H1 (cell line): ENCODE results near the gene MRPS18B. TPM values are rescaled to one million over a fixed set of nuclear protein-coding genes. Genes with fewer than 3 reads are reported as not detected.

Experiments used
- ASH2L ChIP-seq: fragments of 200-600, 300-600 bp; sonication (generic); IDR thresholded peaks from one replicate; pipeline ENCODE4 v1.7.1; 2017; ENCODE audit warnings: low read length
- BRCA1 ChIP-seq: IDR thresholded peaks from 2 replicates; pipeline ENCODE4 v1.6.1; 2012; ENCODE audit warnings: low read depth, low read length, improper control_type of control experiment
- CBX8 ChIP-seq: fragments of 300-800, 300-1000 bp; sonication (generic); IDR thresholded peaks from 2 replicates; pipeline ENCODE4 v1.7.1; 2016; ENCODE audit warnings: low read depth, low read length, borderline replicate concordance
- NANOG ChIP-seq: IDR thresholded peaks from 2 replicates; pipeline ENCODE4 v1.6.1; 2011; ENCODE audit warnings: low read length, low read depth, mild to moderate bottlenecking, inconsistent platforms; ENCODE audit not compliant: insufficient read depth, poor library complexity, severe bottlenecking
- RAD21 ChIP-seq, 2 experiments: IDR thresholded peaks in 1 of 2; conservative IDR thresholded peaks in 1 of 2; 2 replicates each; pipeline ENCODE4 v1.6.1; 2011; ENCODE audit warnings: low read depth in 2 of 2, low read length in 2 of 2, improper control_type of control experiment in 1 of 2, inconsistent platforms in 1 of 2, mild to moderate bottlenecking in 1 of 2, moderate library complexity in 1 of 2
- SIX5 ChIP-seq: IDR thresholded peaks from 2 replicates; pipeline ENCODE4 v1.6.1; 2011; ENCODE audit warnings: mild to moderate bottlenecking, low read depth, low read length
- SP1 ChIP-seq: IDR thresholded peaks from 2 replicates; pipeline ENCODE4 v1.6.1; 2011; ENCODE audit warnings: low read depth, low read length
- SP2 ChIP-seq: IDR thresholded peaks from 2 replicates; pipeline ENCODE4 v1.6.1; 2012; ENCODE audit warnings: mild to moderate bottlenecking, low read length, inconsistent platforms
- polyA plus RNA-seq, 7 experiments: library from polyadenylated mRNA; depleted of rRNA in 3 of 7; stranded (reverse) in 5 of 7; unstranded in 2 of 7; fragments of >200 nt in 5 of 7; fragments of 200-250 nt in 2 of 7; gene quantifications; 1 replicate in 5 of 7; 2 replicates in 1 of 7; 4 replicates in 1 of 7; pipeline versions ENCODE4 v1.2.1 to v1.2.3, GENCODE V29; 2011 to 2013; ENCODE audit warnings: missing spikeins in 2 of 7, mixed read lengths in 2 of 7
- total RNA-seq: library from RNA; stranded (reverse); fragmentation: NEBNext Ultra II Directional; extraction: Animal tissue kit (Norgen Biotek cat#: 25700); gene quantifications from 2 replicates; pipeline ENCODE4 v1.2.1, GENCODE V29; 2021
- TF ChIP-seq, protein P1 (sequence below): IDR thresholded peaks from 2 replicates; pipeline ENCODE4 v1.6.1; 2012; ENCODE audit warnings: inconsistent platforms
- TF ChIP-seq, protein P2 (sequence below): fragments of 300-600 bp; sonication (generic); IDR thresholded peaks from 2 replicates; pipeline ENCODE4 v1.7.1; 2012; ENCODE audit warnings: low read length, moderate library complexity, mild to moderate bottlenecking, inconsistent platforms; ENCODE audit not compliant: insufficient replicate concordance

The MRPS18B gene
- total and polyA plus RNA-seq, 2 of the 8 experiments (the other 6 are each of a cell fraction or from before 2014, with no cell fraction given): 57.8 to 83.3 TPM

DNA sequence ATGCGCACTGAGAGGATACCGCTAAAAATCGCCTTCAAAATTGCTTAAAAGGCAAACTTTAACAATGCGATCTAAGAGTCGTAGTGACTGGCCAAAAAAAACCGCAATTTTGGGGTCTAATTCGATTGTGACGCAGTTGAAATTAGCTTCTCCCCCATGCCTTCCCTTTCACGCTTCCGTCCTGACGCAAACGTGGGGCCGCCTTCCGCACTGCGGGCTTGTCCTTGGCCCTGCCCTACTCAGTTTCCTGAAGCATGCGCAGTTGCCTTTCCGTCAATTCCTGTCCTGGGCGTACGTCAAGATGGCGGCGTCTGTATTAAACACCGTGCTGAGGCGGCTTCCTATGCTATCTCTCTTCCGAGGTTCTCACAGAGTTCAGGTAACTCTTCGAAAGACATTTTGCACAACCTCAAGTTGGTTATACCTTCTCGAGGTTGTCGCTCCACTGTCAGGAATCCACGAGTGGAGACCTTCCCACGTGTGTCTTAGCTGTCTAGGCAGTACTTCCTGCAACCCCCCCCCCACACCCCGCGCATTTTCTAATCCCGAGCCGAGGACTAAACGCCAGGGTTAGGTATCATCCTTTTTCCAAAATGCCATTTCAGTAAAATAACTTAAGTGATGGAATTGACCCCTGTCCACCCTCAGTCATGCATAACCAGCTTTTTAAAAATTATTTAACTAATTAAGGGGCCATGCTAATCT, at the start of gene MRPS18B (continued):
- TF ChIP-seq, protein P1, sequence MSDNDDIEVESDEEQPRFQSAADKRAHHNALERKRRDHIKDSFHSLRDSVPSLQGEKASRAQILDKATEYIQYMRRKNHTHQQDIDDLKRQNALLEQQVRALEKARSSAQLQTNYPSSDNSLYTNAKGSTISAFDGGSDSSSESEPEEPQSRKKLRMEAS: peak; percentile 82
- TF ChIP-seq SP1 (no peak), NANOG (no peak), ASH2L (peak; percentile 48), SIX5 (no peak), SP2 (no peak), BRCA1 (no peak), RAD21 (IDR thresholded peaks at IDR 0.05 in 1 of 2, conservative IDR thresholded peaks at IDR 0.05 in 1 of 2; ENCODE audit: low read depth in 2 of 2, low read length in 2 of 2) (no peak), CBX8 (no peak)
- TF ChIP-seq, protein P2, sequence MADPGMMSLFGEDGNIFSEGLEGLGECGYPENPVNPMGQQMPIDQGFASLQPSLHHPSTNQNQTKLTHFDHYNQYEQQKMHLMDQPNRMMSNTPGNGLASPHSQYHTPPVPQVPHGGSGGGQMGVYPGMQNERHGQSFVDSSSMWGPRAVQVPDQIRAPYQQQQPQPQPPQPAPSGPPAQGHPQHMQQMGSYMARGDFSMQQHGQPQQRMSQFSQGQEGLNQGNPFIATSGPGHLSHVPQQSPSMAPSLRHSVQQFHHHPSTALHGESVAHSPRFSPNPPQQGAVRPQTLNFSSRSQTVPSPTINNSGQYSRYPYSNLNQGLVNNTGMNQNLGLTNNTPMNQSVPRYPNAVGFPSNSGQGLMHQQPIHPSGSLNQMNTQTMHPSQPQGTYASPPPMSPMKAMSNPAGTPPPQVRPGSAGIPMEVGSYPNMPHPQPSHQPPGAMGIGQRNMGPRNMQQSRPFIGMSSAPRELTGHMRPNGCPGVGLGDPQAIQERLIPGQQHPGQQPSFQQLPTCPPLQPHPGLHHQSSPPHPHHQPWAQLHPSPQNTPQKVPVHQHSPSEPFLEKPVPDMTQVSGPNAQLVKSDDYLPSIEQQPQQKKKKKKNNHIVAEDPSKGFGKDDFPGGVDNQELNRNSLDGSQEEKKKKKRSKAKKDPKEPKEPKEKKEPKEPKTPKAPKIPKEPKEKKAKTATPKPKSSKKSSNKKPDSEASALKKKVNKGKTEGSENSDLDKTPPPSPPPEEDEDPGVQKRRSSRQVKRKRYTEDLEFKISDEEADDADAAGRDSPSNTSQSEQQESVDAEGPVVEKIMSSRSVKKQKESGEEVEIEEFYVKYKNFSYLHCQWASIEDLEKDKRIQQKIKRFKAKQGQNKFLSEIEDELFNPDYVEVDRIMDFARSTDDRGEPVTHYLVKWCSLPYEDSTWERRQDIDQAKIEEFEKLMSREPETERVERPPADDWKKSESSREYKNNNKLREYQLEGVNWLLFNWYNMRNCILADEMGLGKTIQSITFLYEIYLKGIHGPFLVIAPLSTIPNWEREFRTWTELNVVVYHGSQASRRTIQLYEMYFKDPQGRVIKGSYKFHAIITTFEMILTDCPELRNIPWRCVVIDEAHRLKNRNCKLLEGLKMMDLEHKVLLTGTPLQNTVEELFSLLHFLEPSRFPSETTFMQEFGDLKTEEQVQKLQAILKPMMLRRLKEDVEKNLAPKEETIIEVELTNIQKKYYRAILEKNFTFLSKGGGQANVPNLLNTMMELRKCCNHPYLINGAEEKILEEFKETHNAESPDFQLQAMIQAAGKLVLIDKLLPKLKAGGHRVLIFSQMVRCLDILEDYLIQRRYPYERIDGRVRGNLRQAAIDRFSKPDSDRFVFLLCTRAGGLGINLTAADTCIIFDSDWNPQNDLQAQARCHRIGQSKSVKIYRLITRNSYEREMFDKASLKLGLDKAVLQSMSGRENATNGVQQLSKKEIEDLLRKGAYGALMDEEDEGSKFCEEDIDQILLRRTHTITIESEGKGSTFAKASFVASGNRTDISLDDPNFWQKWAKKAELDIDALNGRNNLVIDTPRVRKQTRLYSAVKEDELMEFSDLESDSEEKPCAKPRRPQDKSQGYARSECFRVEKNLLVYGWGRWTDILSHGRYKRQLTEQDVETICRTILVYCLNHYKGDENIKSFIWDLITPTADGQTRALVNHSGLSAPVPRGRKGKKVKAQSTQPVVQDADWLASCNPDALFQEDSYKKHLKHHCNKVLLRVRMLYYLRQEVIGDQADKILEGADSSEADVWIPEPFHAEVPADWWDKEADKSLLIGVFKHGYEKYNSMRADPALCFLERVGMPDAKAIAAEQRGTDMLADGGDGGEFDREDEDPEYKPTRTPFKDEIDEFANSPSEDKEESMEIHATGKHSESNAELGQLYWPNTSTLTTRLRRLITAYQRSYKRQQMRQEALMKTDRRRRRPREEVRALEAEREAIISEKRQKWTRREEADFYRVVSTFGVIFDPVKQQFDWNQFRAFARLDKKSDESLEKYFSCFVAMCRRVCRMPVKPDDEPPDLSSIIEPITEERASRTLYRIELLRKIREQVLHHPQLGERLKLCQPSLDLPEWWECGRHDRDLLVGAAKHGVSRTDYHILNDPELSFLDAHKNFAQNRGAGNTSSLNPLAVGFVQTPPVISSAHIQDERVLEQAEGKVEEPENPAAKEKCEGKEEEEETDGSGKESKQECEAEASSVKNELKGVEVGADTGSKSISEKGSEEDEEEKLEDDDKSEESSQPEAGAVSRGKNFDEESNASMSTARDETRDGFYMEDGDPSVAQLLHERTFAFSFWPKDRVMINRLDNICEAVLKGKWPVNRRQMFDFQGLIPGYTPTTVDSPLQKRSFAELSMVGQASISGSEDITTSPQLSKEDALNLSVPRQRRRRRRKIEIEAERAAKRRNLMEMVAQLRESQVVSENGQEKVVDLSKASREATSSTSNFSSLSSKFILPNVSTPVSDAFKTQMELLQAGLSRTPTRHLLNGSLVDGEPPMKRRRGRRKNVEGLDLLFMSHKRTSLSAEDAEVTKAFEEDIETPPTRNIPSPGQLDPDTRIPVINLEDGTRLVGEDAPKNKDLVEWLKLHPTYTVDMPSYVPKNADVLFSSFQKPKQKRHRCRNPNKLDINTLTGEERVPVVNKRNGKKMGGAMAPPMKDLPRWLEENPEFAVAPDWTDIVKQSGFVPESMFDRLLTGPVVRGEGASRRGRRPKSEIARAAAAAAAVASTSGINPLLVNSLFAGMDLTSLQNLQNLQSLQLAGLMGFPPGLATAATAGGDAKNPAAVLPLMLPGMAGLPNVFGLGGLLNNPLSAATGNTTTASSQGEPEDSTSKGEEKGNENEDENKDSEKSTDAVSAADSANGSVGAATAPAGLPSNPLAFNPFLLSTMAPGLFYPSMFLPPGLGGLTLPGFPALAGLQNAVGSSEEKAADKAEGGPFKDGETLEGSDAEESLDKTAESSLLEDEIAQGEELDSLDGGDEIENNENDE: no peak
